MM.1S (cell line): ENCODE results near the gene NEURL1.

Experiments used
- CTCF ChIP-seq: fragments of 300-600 bp; sonication (generic); IDR thresholded peaks from 2 replicates; pipeline ENCODE4 v1.5.1; 2016; ENCODE audit warnings: antibody characterized with exemption, low read length, mixed read lengths
- EZH2 ChIP-seq: fragments of 300-600 bp; sonication (generic); optimal IDR thresholded peaks from 2 replicates; pipeline ENCODE3; 2017; ENCODE audit warnings: low read depth, mild to moderate bottlenecking, antibody characterized with exemption, low read length, mixed read lengths

DNA sequence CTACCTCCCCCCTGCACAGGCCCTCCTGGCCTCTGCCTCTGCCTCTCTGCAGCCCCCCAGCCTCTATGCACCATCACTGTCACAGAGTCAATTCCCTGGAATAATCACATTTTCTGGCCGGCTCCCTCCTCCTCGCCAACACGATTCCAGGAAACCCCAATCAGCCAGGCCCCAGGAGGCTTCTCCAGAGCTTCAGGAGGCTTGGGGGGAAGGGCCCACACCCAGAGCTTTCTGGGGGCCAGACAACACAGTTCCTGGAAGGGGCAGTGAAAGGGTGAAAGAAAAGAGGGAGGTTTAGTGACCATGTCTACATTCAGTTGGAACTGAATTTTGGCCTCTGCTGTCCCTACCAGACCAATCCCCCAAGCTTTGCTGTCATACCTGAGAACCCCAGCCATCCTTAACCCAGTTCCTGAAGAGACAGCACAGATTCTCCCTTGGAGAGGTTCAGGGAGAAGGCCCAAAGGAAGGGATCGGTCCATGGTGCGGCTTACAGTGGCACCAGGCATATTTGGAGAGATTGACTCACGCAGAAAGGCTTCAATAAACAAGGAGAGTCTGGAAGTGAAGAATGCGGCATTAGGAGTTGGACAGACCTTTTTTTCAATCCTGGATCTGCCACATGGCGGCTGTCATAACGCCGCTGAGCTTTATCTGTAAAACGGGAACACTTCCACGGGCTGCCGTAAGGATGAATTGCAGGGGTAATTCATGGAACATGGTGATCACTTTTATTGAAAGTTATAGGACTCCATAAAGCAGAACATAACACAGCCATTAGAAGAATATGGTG, 89.0 kb downstream of the NEURL1 start:
- TF ChIP-seq CTCF (no peak), EZH2 (no peak)
